Measurements from ENCODE around the gene MYOM1.

MYOM1 gene

GRCh38 chr18:3230401-3231334 is 10.9 kb upstream of the MYOM1 start:
- no peak for DNase-seq (ENCODE audit: extremely low read depth, insufficient read length)
- no peak for TF ChIP-seq CTCF (IDR thresholded peaks at IDR 0.05; ENCODE audit: insufficient read depth, low read length, poor library complexity, severe bottlenecking)
- H3K4me3 ChIP-seq (replicated peaks; ENCODE audit: low read depth, low read length) = no peak overlapping the region

GRCh38 chr18:3226048-3226447 is 6.3 kb upstream of the MYOM1 start:
- no peak for TF ChIP-seq CTCF (IDR thresholded peaks at IDR 0.05; ENCODE audit: insufficient read depth, low read length, poor library complexity, severe bottlenecking)
- Histone ChIP-seq H3K4me3 (replicated peaks; ENCODE audit: low read depth, low read length) (no peak overlapping the region), H3K36me3 (ENCODE audit: control insufficient read depth, insufficient read depth, low read length) (no peaks in the 10 kb centered on the region), H3K27me3 (replicated peaks; ENCODE audit: control insufficient read depth, insufficient read depth, low read length) (no peaks in the 10 kb centered on the region)
- no peak for DNase-seq (ENCODE audit: extremely low read depth, insufficient read length)

More at GRCh38 chr18:3230401-3231334, 10.9 kb upstream of the MYOM1 start:
- Histone ChIP-seq H3K27me3 (replicated peaks; ENCODE audit: control insufficient read depth, insufficient read depth, low read length) (no peaks in the 10 kb centered on the region), H3K36me3 (ENCODE audit: control insufficient read depth, insufficient read depth, low read length) (no peaks in the 10 kb centered on the region)

DNA sequence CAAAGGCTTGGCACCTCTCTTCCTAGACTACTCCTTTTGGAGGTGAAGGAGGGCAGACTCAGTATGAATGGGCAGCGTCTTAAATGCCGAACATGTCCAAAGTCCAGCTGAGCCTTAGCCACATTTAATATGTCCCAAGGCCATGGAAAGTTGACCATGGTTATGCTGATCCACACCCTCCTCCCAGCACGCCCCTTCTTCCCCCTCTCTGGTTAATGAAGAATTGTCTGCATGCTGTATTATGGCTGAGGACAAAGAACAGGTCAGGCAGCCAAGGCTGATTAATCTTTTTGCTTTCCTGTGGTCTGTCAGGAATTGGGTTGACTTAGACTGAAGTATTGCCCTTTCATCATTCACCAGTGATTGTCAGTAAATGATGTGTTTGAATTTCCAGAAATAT is 5.8 kb upstream of the MYOM1 start:
- H3K36me3 ChIP-seq (ENCODE audit: control insufficient read depth, insufficient read depth, low read length) = no peaks in the 10 kb centered on the region
- DNase-seq (ENCODE audit: extremely low read depth, insufficient read length) = no peak
- H3K27me3 ChIP-seq (replicated peaks; ENCODE audit: control insufficient read depth, insufficient read depth, low read length) = no peaks in the 10 kb centered on the region
- no peak for TF ChIP-seq CTCF (IDR thresholded peaks at IDR 0.05; ENCODE audit: insufficient read depth, low read length, poor library complexity, severe bottlenecking)
- no peak overlapping the region for H3K4me3 ChIP-seq (replicated peaks; ENCODE audit: low read depth, low read length)

GRCh38 chr18:3224223-3224622 is 4.5 kb upstream of the MYOM1 start:
- DNase-seq (ENCODE audit: extremely low read depth, insufficient read length) = no peak

GRCh38 chr18:3223356-3223755 is 3.6 kb upstream of the MYOM1 start:
- DNase-seq (ENCODE audit: extremely low read depth, insufficient read length) = no peak
- no peaks in the 10 kb centered on the region for H3K27me3 ChIP-seq (replicated peaks; ENCODE audit: control insufficient read depth, insufficient read depth, low read length)
- H3K36me3 ChIP-seq (ENCODE audit: control insufficient read depth, insufficient read depth, low read length) = no peaks in the 10 kb centered on the region
- H3K4me3 ChIP-seq (replicated peaks; ENCODE audit: low read depth, low read length) = no peak overlapping the region
- no peak for TF ChIP-seq CTCF (IDR thresholded peaks at IDR 0.05; ENCODE audit: insufficient read depth, low read length, poor library complexity, severe bottlenecking)

More at GRCh38 chr18:3224223-3224622, 4.5 kb upstream of the MYOM1 start:
- no peak for TF ChIP-seq CTCF (IDR thresholded peaks at IDR 0.05; ENCODE audit: insufficient read depth, low read length, poor library complexity, severe bottlenecking)
- no peak overlapping the region for H3K4me3 ChIP-seq (replicated peaks; ENCODE audit: low read depth, low read length)
- no peaks in the 10 kb centered on the region for H3K36me3 ChIP-seq (ENCODE audit: control insufficient read depth, insufficient read depth, low read length)
- no peaks in the 10 kb centered on the region for H3K27me3 ChIP-seq (replicated peaks; ENCODE audit: control insufficient read depth, insufficient read depth, low read length)
